ENCODE data around the gene SETD5.

- TF ChIP-seq CTCF (IDR thresholded peaks at IDR 0.05): no peak
- no peak for TF ChIP-seq POLR2A (IDR thresholded peaks at IDR 0.05)
Observed at GRCh38 chr3:9450991-9451390, 53.6 kb downstream of the SETD5 start.
